Endothelial cell of umbilical vein (primary cell): ENCODE results near the gene CCNH.

ENCODE experiments used
- CTCF ChIP-seq, 2 donors: IDR thresholded peaks; 1 replicate in 1 of 2; 2 replicates in 1 of 2; pipeline ENCODE4 v1.5.1; 2011; ENCODE audit warnings: low read length in 2 of 2, mild to moderate bottlenecking in 2 of 2, moderate library complexity in 2 of 2, control low read depth in 1 of 2, inconsistent platforms in 1 of 2, low read depth in 1 of 2; ENCODE audit not compliant: insufficient read depth in 1 of 2; ENCODE audit errors: extremely low read depth in 1 of 2
- MAX ChIP-seq: IDR thresholded peaks from 2 replicates; pipeline ENCODE4 v1.6.1; 2011; ENCODE audit not compliant: insufficient read depth, insufficient read length
- POLR2AphosphoS5 ChIP-seq: IDR thresholded peaks from 2 replicates; pipeline ENCODE4 v1.6.1; 2012; ENCODE audit warnings: low read depth, mild to moderate bottlenecking, control low read depth, low read length, moderate library complexity; ENCODE audit not compliant: insufficient read depth

- TF ChIP-seq CTCF (IDR thresholded peaks at IDR 0.05; ENCODE audit: extremely low read depth in 1 of 2, insufficient read depth in 1 of 2, low read depth in 1 of 2, low read length in 2 of 2) (no peak), POLR2AphosphoS5 (no peak), MAX (no peak)
Observed at GRCh38 chr5:87421307-87421706, 8.6 kb upstream of the CCNH start.
